Measurements from ENCODE around the gene SUMF1. TPM values are rescaled to one million over a fixed set of nuclear protein-coding genes. Genes with fewer than 3 reads are reported as not detected.
A peak's percentile ranks its signal among the peaks of the same experiment; 100 is the strongest.

The SUMF1 gene
- total RNA-seq, 1 donor from 2014 or later, result 27.9 TPM

DNA sequence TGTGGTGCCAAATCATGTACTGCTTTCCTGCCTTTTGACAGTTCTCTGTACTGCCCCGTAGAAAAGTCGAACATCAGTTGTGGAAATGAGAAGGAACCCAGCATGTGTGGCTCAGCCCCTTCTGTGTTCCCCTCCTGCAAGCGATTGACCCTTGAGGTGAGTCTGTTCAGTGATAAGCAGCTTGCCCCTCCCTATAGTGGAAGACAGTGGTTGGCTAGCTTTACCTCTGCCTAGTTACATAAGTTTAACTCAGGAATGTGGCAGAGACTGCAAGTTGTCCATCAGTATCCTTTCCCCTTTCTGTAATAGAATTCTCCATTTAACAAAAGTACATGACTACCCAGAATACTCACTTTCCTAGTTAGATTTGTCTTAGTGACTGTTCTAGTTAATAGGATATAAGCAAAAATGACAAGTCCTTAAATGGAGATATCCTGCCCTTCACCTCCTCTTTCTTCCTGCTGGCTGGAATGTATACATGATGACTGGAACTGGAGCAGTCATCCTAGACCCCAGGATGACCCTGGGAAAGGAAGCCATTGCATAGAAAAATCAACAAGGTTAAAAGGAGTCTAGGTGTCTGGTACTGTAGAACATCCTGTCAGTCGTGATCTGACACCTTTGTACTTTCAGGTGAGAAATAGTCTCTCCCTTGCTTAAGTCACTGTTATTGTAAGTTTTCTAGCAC is 153.3 kb downstream of the SUMF1 start:
- Mint-ChIP-seq H3K36me3 (peaks cover 46% of the 10 kb centered on the region), H3K27ac (no peak overlapping the region), H3K4me3 (no peak overlapping the region), H3K27me3 (no peaks in the 10 kb centered on the region), H3K9me3 (no peaks in the 10 kb centered on the region), H3K4me1 (ENCODE audit: unreplicated experiment) (peaks cover 13% of the 10 kb centered on the region)
- TF ChIP-seq, protein P1, sequence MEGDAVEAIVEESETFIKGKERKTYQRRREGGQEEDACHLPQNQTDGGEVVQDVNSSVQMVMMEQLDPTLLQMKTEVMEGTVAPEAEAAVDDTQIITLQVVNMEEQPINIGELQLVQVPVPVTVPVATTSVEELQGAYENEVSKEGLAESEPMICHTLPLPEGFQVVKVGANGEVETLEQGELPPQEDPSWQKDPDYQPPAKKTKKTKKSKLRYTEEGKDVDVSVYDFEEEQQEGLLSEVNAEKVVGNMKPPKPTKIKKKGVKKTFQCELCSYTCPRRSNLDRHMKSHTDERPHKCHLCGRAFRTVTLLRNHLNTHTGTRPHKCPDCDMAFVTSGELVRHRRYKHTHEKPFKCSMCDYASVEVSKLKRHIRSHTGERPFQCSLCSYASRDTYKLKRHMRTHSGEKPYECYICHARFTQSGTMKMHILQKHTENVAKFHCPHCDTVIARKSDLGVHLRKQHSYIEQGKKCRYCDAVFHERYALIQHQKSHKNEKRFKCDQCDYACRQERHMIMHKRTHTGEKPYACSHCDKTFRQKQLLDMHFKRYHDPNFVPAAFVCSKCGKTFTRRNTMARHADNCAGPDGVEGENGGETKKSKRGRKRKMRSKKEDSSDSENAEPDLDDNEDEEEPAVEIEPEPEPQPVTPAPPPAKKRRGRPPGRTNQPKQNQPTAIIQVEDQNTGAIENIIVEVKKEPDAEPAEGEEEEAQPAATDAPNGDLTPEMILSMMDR (conservative IDR thresholded peaks at IDR 0.05), result no peak
- DNase-seq (ENCODE audit: extremely low spot score, unreplicated experiment), result no peak

GRCh38 chr3:4311496-4311895 is 155.6 kb downstream of the SUMF1 start:
- H3K27me3 Mint-ChIP-seq, result no peaks in the 10 kb centered on the region
- TF ChIP-seq, protein P1 (conservative IDR thresholded peaks at IDR 0.05), result no peak
- peak overlapping the region; percentile 20 for H3K4me3 Mint-ChIP-seq
- H3K36me3 Mint-ChIP-seq, result peaks cover 54% of the 10 kb centered on the region
- H3K27ac Mint-ChIP-seq, result peak overlapping the region; percentile 69
- no peaks in the 10 kb centered on the region for H3K9me3 Mint-ChIP-seq
- DNase-seq (ENCODE audit: extremely low spot score, unreplicated experiment), result no peak
- H3K4me1 Mint-ChIP-seq (ENCODE audit: unreplicated experiment), result peaks cover 23% of the 10 kb centered on the region

Other genes with a start within 250 kb of the SUMF1 start
- 17.6 and 34.5 TPM in 2 replicates for gene SETMAR, start 163.9 kb downstream of the SUMF1 start, total RNA-seq (ENCODE audit: low replicate concordance)
- 22.0 and 45.9 TPM in 2 replicates for gene ITPR1, start 26.1 kb upstream of the SUMF1 start, total RNA-seq (ENCODE audit: low replicate concordance)

All from type B pancreatic cell (in vitro differentiated cells).